MM.1S (cell line): ENCODE measurements around the gene PIN1.

ENCODE experiments used
- DNase-seq: peaks from one replicate; pipeline ENCODE4 v3.0.0-alpha.2; 2015
- H2AFZ ChIP-seq: fragments of 300-600 bp; sonication (generic); 2 replicates; pipeline ENCODE4 v1.6.0; 2016; ENCODE audit warnings: antibody characterized with exemption, low read length
- H3F3A ChIP-seq: fragments of 300-600 bp; sonication (generic); 2 replicates; pipeline ENCODE4 v1.6.1; 2016; ENCODE audit warnings: mild to moderate bottlenecking, antibody characterized with exemption, low read length, moderate library complexity, mixed read lengths; ENCODE audit not compliant: insufficient read depth
- H3K27ac ChIP-seq: fragments of 300-600 bp; sonication (generic); 2 replicates; pipeline ENCODE4 v1.5.1; 2016; ENCODE audit warnings: mild to moderate bottlenecking, low read length
- H3K27me3 ChIP-seq: fragments of 300-600 bp; sonication (generic); replicated peaks from 2 replicates; pipeline ENCODE4 v1.6.0; 2016; ENCODE audit warnings: low read length; ENCODE audit not compliant: insufficient read depth
- H3K36me3 ChIP-seq: fragments of 300-600 bp; sonication (generic); replicated peaks from 2 replicates; pipeline ENCODE4 v1.6.1; 2016; ENCODE audit warnings: mild to moderate bottlenecking, low read length, mixed read lengths; ENCODE audit not compliant: insufficient read depth
- H3K4me1 ChIP-seq: fragments of 300-600 bp; sonication (generic); 2 replicates; pipeline ENCODE4 v1.6.1; 2016; ENCODE audit warnings: low read length, mixed read lengths
- H3K4me2 ChIP-seq: fragments of 300-600 bp; sonication (generic); 2 replicates; pipeline ENCODE4 v1.6.0; 2016; ENCODE audit warnings: low read depth, low read length
- H3K4me3 ChIP-seq: fragments of 300-600 bp; sonication (generic); 2 replicates; pipeline ENCODE4 v1.5.1; 2016; ENCODE audit warnings: low read length, mixed read lengths
- H3K79me2 ChIP-seq: fragments of 300-600 bp; sonication (generic); 2 replicates; pipeline ENCODE4 v1.6.1; 2016; ENCODE audit warnings: mixed run types, low read length, mixed read lengths
- H3K9ac ChIP-seq: fragments of 300-600 bp; sonication (generic); 2 replicates; pipeline ENCODE4 v1.6.1; 2016; ENCODE audit warnings: low read length, mixed read lengths
- H3K9me2 ChIP-seq: fragments of 300-600 bp; sonication (generic); replicated peaks from 2 replicates; pipeline ENCODE4 v1.6.1; 2016; ENCODE audit warnings: mild to moderate bottlenecking, low read length, mixed read lengths; ENCODE audit not compliant: insufficient read depth
- H3K9me3 ChIP-seq: fragments of 300-600 bp; sonication (generic); replicated peaks from 2 replicates; pipeline ENCODE4 v1.6.1; 2016; ENCODE audit warnings: mild to moderate bottlenecking, low read length, mixed read lengths; ENCODE audit not compliant: insufficient read depth
- H4K20me1 ChIP-seq: fragments of 300-600 bp; sonication (generic); 2 replicates; pipeline ENCODE4 v1.6.1; 2016; ENCODE audit warnings: mild to moderate bottlenecking, low read length, moderate library complexity, mixed read lengths; ENCODE audit not compliant: insufficient read depth
- EZH2 ChIP-seq: fragments of 300-600 bp; sonication (generic); optimal IDR thresholded peaks from 2 replicates; pipeline ENCODE3; 2017; ENCODE audit warnings: low read depth, mild to moderate bottlenecking, antibody characterized with exemption, low read length, mixed read lengths
- EZH2phosphoT487 ChIP-seq: fragments of 300-600 bp; sonication (generic); IDR thresholded peaks from 2 replicates; pipeline ENCODE4 v1.6.1; 2018; ENCODE audit warnings: antibody characterized with exemption, low read length
- TF ChIP-seq, protein P1 (sequence below): fragments of 300-600 bp; sonication (generic); IDR thresholded peaks from 2 replicates; pipeline ENCODE4 v1.5.1; 2016; ENCODE audit warnings: antibody characterized with exemption, low read length, mixed read lengths

PIN1 gene

GRCh38 chr19:9834726-9835506, at the start of gene PIN1:
PIN1 (plus strand) TSS chr19:9835318; CDS start chr19:9835345, 27 bp downstream.
- Histone ChIP-seq H3K9me3 (no peaks in the 10 kb centered on the region), H3K27ac (peak within 1 kb of the TSS; percentile 21; the same call in 1 of the 2 replicates), H3K4me2 (peak within 1 kb of the TSS; percentile 87), H3K4me1 (peaks cover 10% of the 10 kb centered on the region; the same call in 1 of the 2 replicates), H3F3A (peaks cover 5% of the 10 kb centered on the region; the same call in 1 of the 2 replicates), H3K27me3 (no peaks in the 10 kb centered on the region), H2AFZ (peak within 1 kb of the TSS; percentile 85), H3K79me2 (peaks cover 48% of the 10 kb centered on the region), H3K36me3 (no peaks in the 10 kb centered on the region), H3K9ac (peak within 1 kb of the TSS; percentile 65), H4K20me1 (no peaks in the 10 kb centered on the region), H3K4me3 (peak within 1 kb of the TSS; percentile 85), H3K9me2 (no peaks in the 10 kb centered on the region)
- no peak for TF ChIP-seq EZH2phosphoT487
- TF ChIP-seq, protein P1, sequence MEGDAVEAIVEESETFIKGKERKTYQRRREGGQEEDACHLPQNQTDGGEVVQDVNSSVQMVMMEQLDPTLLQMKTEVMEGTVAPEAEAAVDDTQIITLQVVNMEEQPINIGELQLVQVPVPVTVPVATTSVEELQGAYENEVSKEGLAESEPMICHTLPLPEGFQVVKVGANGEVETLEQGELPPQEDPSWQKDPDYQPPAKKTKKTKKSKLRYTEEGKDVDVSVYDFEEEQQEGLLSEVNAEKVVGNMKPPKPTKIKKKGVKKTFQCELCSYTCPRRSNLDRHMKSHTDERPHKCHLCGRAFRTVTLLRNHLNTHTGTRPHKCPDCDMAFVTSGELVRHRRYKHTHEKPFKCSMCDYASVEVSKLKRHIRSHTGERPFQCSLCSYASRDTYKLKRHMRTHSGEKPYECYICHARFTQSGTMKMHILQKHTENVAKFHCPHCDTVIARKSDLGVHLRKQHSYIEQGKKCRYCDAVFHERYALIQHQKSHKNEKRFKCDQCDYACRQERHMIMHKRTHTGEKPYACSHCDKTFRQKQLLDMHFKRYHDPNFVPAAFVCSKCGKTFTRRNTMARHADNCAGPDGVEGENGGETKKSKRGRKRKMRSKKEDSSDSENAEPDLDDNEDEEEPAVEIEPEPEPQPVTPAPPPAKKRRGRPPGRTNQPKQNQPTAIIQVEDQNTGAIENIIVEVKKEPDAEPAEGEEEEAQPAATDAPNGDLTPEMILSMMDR: peak; percentile 45
- DNase-seq: peak; percentile 99

DNA sequence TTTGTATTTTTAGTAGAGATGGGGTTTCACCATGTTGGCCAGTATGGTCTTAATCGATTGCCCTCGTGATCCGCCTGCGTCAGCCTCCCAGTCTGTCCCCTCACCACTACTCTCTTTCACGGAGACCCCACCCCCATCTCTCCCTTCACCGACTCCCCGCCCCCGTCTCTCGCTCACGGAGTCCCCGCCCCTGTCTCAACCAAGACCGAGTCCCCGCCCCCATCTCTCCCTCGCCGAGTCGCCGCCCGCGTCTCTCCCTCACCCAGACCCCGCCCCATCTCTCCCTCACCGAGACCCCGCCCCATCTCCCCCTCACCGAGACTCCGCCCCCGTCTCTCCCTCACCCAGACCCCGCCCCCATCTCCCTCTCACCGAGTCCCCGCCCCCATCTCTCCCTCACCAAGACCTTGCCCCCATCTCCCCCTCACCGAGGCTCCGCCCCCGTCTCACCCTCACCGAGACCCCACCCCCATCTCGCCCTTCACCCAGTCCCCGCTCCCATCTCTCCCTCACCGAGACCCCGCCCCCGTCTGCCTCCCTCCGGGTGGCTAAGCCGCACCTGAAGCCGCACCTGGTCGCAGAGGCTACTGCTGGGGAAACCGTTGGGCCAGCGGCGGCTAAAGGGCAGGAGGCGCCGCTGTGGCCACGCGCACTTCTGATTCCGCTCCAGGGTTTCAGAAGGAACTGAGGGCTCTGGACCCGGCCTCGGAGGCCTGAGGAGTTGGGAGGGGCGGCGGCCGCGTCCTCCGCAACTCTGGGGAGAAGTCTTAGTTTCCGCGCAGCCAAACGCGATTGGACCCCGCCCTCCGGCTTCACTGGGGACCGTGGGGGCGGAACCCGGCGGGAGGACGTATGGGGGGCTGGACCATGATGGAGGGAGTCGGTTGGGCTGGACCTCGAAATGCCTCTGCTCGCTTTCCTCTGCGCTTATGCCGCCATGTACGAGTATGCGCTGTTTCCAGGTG, 49.5 kb upstream of the PIN1 start:
- H3K9me3 ChIP-seq: no peaks in the 10 kb centered on the region
- DNase-seq: peak; percentile 48
- H3K36me3 ChIP-seq: no peaks in the 10 kb centered on the region
- H3K27me3 ChIP-seq: peaks cover 8% of the 10 kb centered on the region
- TF ChIP-seq EZH2phosphoT487 (no peak), EZH2 (no peak)
- TF ChIP-seq, protein P1: no peak
- no peaks in the 10 kb centered on the region for H3K4me1 ChIP-seq
- H3F3A ChIP-seq: no peaks in the 10 kb centered on the region
- peak overlapping the region; percentile 33; the same call in 1 of the 2 replicates for H3K4me2 ChIP-seq
- peak overlapping the region; percentile 61 for H2AFZ ChIP-seq
- H3K9ac ChIP-seq: no peak overlapping the region
- H4K20me1 ChIP-seq: no peaks in the 10 kb centered on the region
- H3K79me2 ChIP-seq: no peaks in the 10 kb centered on the region
- no peaks in the 10 kb centered on the region for H3K9me2 ChIP-seq
- H3K4me3 ChIP-seq: peak overlapping the region; percentile 42
- H3K27ac ChIP-seq: no peak overlapping the region

DNA sequence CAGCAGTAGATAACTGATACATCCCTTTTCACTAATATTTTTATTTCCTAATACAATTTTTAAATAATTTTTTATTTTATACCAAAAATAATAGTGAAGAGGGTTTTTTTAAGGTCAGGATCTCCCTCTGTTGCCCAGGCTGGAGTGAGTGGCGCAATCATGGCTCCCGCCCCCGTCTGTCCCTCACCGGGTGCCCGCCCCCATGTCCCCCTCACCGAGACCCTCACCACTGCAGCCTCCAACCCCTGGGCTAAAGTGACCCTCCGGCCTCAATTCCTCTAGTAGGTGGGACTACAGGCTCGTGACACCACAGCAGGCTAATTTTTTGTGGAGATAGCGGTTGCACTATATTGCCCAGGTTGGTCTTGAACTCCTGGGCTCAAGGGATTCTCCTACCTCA, 48.8 kb upstream of the PIN1 start:
- H3K4me3 ChIP-seq: no peak overlapping the region; the same call in 1 of the 2 replicates
- H3K4me2 ChIP-seq: no peak overlapping the region
- H2AFZ ChIP-seq: no peak overlapping the region
- H4K20me1 ChIP-seq: no peaks in the 10 kb centered on the region
- H3K9ac ChIP-seq: no peak overlapping the region
- no peaks in the 10 kb centered on the region for H3F3A ChIP-seq
- DNase-seq: no peak
- TF ChIP-seq, protein P1: no peak
- no peak for TF ChIP-seq EZH2
- TF ChIP-seq EZH2phosphoT487: no peak
- no peaks in the 10 kb centered on the region for H3K36me3 ChIP-seq
- H3K9me2 ChIP-seq: no peaks in the 10 kb centered on the region
- H3K9me3 ChIP-seq: no peaks in the 10 kb centered on the region
- H3K27me3 ChIP-seq: peaks cover 8% of the 10 kb centered on the region
- H3K27ac ChIP-seq: no peak overlapping the region
- no peaks in the 10 kb centered on the region for H3K4me1 ChIP-seq
- no peaks in the 10 kb centered on the region for H3K79me2 ChIP-seq
